GM12878 (cell line): ENCODE data around the gene PPP2R3B. TPM values are rescaled to one million over a fixed set of nuclear protein-coding genes. Genes with fewer than 3 reads are reported as not detected.

Source experiments
- ATAC-seq: fragments of 200-7000 bp; cut with Tn5 transposase; 3 replicates; pipeline ENCODE4 v1.9.1; 2020; ENCODE audit warnings: mild to moderate bottlenecking, moderate library complexity
- BruUV-seq: library from RNA; stranded (reverse); fragments of 400-500 nt; replicated peaks from 2 replicates; lab custom pipeline; 2021; lab: Mats Ljungman, UMichigan
- CTCF ChIA-PET: fragments of 300-600 bp; sonication (Branson Sonifier 250); formaldehyde crosslinking; extraction: SDS; loops from one replicate; lab custom pipeline; 2021; ENCODE audit warnings: inconsistent platforms; lab: Yijun Ruan, JAX
- POLR2A ChIA-PET: fragments of 350-600 bp; formaldehyde crosslinking; extraction: SDS; loops from one replicate; lab custom pipeline; 2021; ENCODE audit warnings: inconsistent platforms; lab: Charles Lee
- RAD21 ChIA-PET: fragments of 300-600 bp; sonication (Branson Sonifier 250); formaldehyde crosslinking; loops from one replicate; lab custom pipeline; 2023; ENCODE audit warnings: antibody characterized with exemption; ENCODE audit not compliant: unreplicated experiment; lab: Charles Lee
- SMC1A ChIA-PET: fragments of 300-600 bp; sonication (Branson Sonifier 250); formaldehyde crosslinking; loops from one replicate; lab custom pipeline; 2023; ENCODE audit not compliant: unreplicated experiment, uncharacterized antibody; lab: Charles Lee
- DNase-seq: peaks from one replicate; pipeline ENCODE4 v3.0.0-alpha.2; 2011; ENCODE audit warnings: low read depth, low spot score
- FAIRE-seq: peaks from 3 replicates; lab custom pipeline; 2011; peaks lifted over from hg19 to GRCh38; lab: Jason Lieb, UNC
- H2AFZ ChIP-seq: 2 replicates; pipeline ENCODE4 v1.6.0; 2011; ENCODE audit warnings: low read depth, low read length, control low read depth; ENCODE audit not compliant: control insufficient read depth
- H3K27ac ChIP-seq: 2 replicates; pipeline ENCODE4 v1.5.1; 2011; ENCODE audit warnings: control low read depth; ENCODE audit not compliant: control insufficient read depth, insufficient read depth
- H3K27me3 ChIP-seq, 2 experiments: replicated peaks in 1 of 2; 2 replicates each; pipeline versions ENCODE4 v1.6.0 to v1.6.1; 2011; ENCODE audit warnings: low read length in 1 of 2; ENCODE audit not compliant: control insufficient read depth in 2 of 2, insufficient read depth in 2 of 2
- H3K36me3 ChIP-seq, 2 experiments: 2 replicates each; pipeline ENCODE4 v1.5.1; 2011; ENCODE audit warnings: low read length in 1 of 2; ENCODE audit not compliant: control insufficient read depth in 2 of 2, insufficient read depth in 2 of 2
- H3K4me1 ChIP-seq: 2 replicates; pipeline ENCODE4 v1.6.1; 2011; ENCODE audit warnings: mild to moderate bottlenecking, low read length, moderate library complexity, mixed read lengths; ENCODE audit not compliant: control insufficient read depth, insufficient read depth
- H3K4me2 ChIP-seq: 2 replicates; pipeline ENCODE4 v1.6.0; 2011; ENCODE audit warnings: control low read depth; ENCODE audit not compliant: control insufficient read depth, insufficient read depth
- H3K4me3 ChIP-seq: fragments of 200-600 bp; sonication (generic); 2 replicates; pipeline ENCODE4 v1.5.1; 2016
- H3K79me2 ChIP-seq: 2 replicates; pipeline ENCODE4 v1.6.0; 2011; ENCODE audit warnings: low read length; ENCODE audit not compliant: control insufficient read depth, insufficient read depth
- H3K9ac ChIP-seq: 2 replicates; pipeline ENCODE4 v1.8.0; 2011; ENCODE audit warnings: low read length, control low read depth, mixed read lengths; ENCODE audit not compliant: control insufficient read depth, insufficient read depth
- H3K9me3 ChIP-seq: replicated peaks from 3 replicates; pipeline ENCODE4 v1.5.1; 2011; ENCODE audit warnings: mild to moderate bottlenecking, low read length; ENCODE audit not compliant: control insufficient read depth, insufficient read depth
- H4K20me1 ChIP-seq: 2 replicates; pipeline ENCODE4 v1.6.0; 2011; ENCODE audit not compliant: control insufficient read depth, insufficient read depth
- ATF3 ChIP-seq: IDR thresholded peaks from 2 replicates; pipeline ENCODE4 v1.6.1; 2011; ENCODE audit warnings: low read depth, mild to moderate bottlenecking, low read length, moderate library complexity, borderline replicate concordance; ENCODE audit errors: extremely low read depth
- BCLAF1 ChIP-seq: fragments of 450-650 bp; IDR thresholded peaks from 2 replicates; pipeline ENCODE4 v1.6.1; 2017; ENCODE audit warnings: antibody characterized with exemption, mild to moderate bottlenecking, moderate library complexity
- BHLHE40 ChIP-seq, 2 experiments: fragments of 450-650 bp in 1 of 2; IDR thresholded peaks; 2 replicates each; pipeline ENCODE4 v1.6.1; 2011 to 2017; ENCODE audit warnings: low read depth in 2 of 2, borderline replicate concordance in 1 of 2, improper control_type of control experiment in 1 of 2, low read length in 1 of 2, mild to moderate bottlenecking in 1 of 2
- CREB1 ChIP-seq: IDR thresholded peaks from 2 replicates; pipeline ENCODE4 v1.6.1; 2012; ENCODE audit warnings: low read depth, mild to moderate bottlenecking, inconsistent platforms
- CREM ChIP-seq: IDR thresholded peaks from 2 replicates; pipeline ENCODE4 v1.6.1; 2014; ENCODE audit warnings: antibody characterized with exemption, low read depth
- NFYA ChIP-seq: IDR thresholded peaks from 2 replicates; pipeline ENCODE4 v1.6.1; 2011; ENCODE audit warnings: low read depth, mild to moderate bottlenecking, low read length, improper control_type of control experiment, borderline replicate concordance
- POLR2AphosphoS2 ChIP-seq: IDR thresholded peaks from 2 replicates; pipeline ENCODE4 v1.6.1; 2011; ENCODE audit warnings: low read depth, mild to moderate bottlenecking, low read length, improper control_type of control experiment, moderate library complexity
- RB1 ChIP-seq: fragments of 450-650 bp; formaldehyde crosslinking; IDR thresholded peaks from 2 replicates; pipeline ENCODE4 v1.6.1; 2017; ENCODE audit warnings: mild to moderate bottlenecking, borderline replicate concordance
- RCOR1 ChIP-seq: conservative IDR thresholded peaks from 2 replicates; pipeline ENCODE4 v1.6.1; 2012; ENCODE audit warnings: low read depth, low read length, improper control_type of control experiment
- SP1 ChIP-seq: IDR thresholded peaks from one replicate; pipeline ENCODE4 v1.6.1; 2011; ENCODE audit warnings: low read depth, low read length
- SRF ChIP-seq, 2 experiments: IDR thresholded peaks; 2 replicates each; pipeline ENCODE4 v1.6.1; 2011; ENCODE audit warnings: low read depth in 2 of 2, low read length in 2 of 2, mild to moderate bottlenecking in 1 of 2, moderate library complexity in 1 of 2
- SUZ12 ChIP-seq: fragments of 200-600 bp; sonication (generic); IDR thresholded peaks from one replicate; pipeline ENCODE4 v1.6.1; 2018; ENCODE audit warnings: antibody characterized with exemption, mild to moderate bottlenecking; ENCODE audit not compliant: unreplicated experiment
- TAF1 ChIP-seq: IDR thresholded peaks from 2 replicates; pipeline ENCODE4 v1.6.1; 2011; ENCODE audit warnings: mild to moderate bottlenecking, low read depth, low read length, borderline replicate concordance
- TARDBP ChIP-seq: IDR thresholded peaks from 2 replicates; pipeline ENCODE4 v1.6.1; 2016; ENCODE audit warnings: borderline replicate concordance
- ZNF274 ChIP-seq: IDR thresholded peaks from one replicate; pipeline ENCODE4 v1.8.0; 2011; ENCODE audit not compliant: insufficient read length, insufficient read depth
- ZSCAN29 ChIP-seq: fragments of 450-650 bp; IDR thresholded peaks from 2 replicates; pipeline ENCODE4 v1.6.1; 2017; ENCODE audit warnings: mild to moderate bottlenecking, moderate library complexity
- WGBS: methylation state at CpG from one replicate; pipeline ENCODE4 v1.1.6; 2016; ENCODE audit warnings: low lambda C conversion rate; ENCODE audit not compliant: insufficient replicate concordance, insufficient coverage; ENCODE audit errors: missing lambda C conversion rate; 5-methylcytosine and 5-hydroxymethylcytosine counted together
- in situ Hi-C: fragments of 300-500 bp; cut with MboI; formaldehyde crosslinking; loops from 9 replicates; pipeline ENCODE4 v1.14.3; 2018; ENCODE audit warnings: mixed read lengths
- intact Hi-C: fragments of 100-400 bp; cut with micrococcal nuclease; formaldehyde crosslinking; loops from one replicate; pipeline ENCODE4 v1.14.2; 2022; ENCODE audit not compliant: unreplicated experiment
- polyA plus RNA-seq, 11 experiments: library from polyadenylated mRNA; depleted of rRNA in 4 of 11; unstranded in 6 of 11; stranded (reverse) in 5 of 11; fragments of >200 nt; fragmentation: Nextera tagmentation in 4 of 11; fragmentation: Illumina TruSeq in 1 of 11; extraction: Ambion mirVana in 4 of 11; extraction: Trizol in 1 of 11; gene quantifications; 1 replicate in 1 of 11; 2 replicates in 10 of 11; pipeline versions ENCODE4 v1.2.1 to v1.2.3, GENCODE V29; 2011 to 2016; ENCODE audit warnings: inconsistent platforms in 2 of 11, missing spikeins in 2 of 11, low read depth in 1 of 11
- total RNA-seq, 4 experiments: library from RNA; depleted of rRNA in 3 of 4; stranded (reverse); fragments of >200 nt in 3 of 4; fragmentation: Illumina TruSeq in 1 of 4; extraction: Trizol in 1 of 4; gene quantifications; 2 replicates each; pipeline versions ENCODE4 v1.2.1 to v1.2.3, GENCODE V29; 2013 to 2021
- TF ChIP-seq, protein P1 (sequence below): fragments of 450-650 bp; conservative IDR thresholded peaks from 2 replicates; pipeline ENCODE4 v1.6.1; 2017; ENCODE audit warnings: mild to moderate bottlenecking, moderate library complexity
- TF ChIP-seq, protein P2 (sequence below): IDR thresholded peaks from 2 replicates; pipeline ENCODE4 v1.6.1; 2012; ENCODE audit warnings: low read depth, low read length, improper control_type of control experiment

PPP2R3B gene
- total and polyA plus RNA-seq, 10 of the 15 experiments (the other 5 are each of a cell fraction or from before 2014, with no cell fraction given) = 0.11 to 34.3 (median 9.7) TPM; not detected in 1

- ATAC-seq = peak; percentile 84
- peak overlapping the region; percentile 83 for H3K4me3 ChIP-seq
- peak overlapping the region; percentile 89 for H3K9ac ChIP-seq
- intact Hi-C loops = loop anchor here (2.0 to 10.0 kb wide), 4 partner anchors 36 to 1134 kb away; partner anchors contain the start of genes ASMTL, PLCXD1 and PPP2R3B
- H3K9me3 ChIP-seq = no peaks in the 10 kb centered on the region
- peaks cover 14% of the 10 kb centered on the region for H3K79me2 ChIP-seq
- ChIA-PET CTCF (no interaction called here), POLR2A (no interaction called here), SMC1A (no interaction called here), RAD21 (no interaction called here)
- peaks cover 7% of the 10 kb centered on the region for H3K4me1 ChIP-seq
- no peaks in the 10 kb centered on the region for H3K27me3 ChIP-seq
- peak overlapping the region; percentile 33 for H2AFZ ChIP-seq
- BruUV-seq = no TSS peak
- FAIRE-seq = no peak
- peak overlapping the region; percentile 22; the same call in 1 of the 2 replicates for H3K4me2 ChIP-seq
- H3K27ac ChIP-seq = peak overlapping the region; percentile 93
- in situ Hi-C loops = no loop called here
- DNase-seq = peak; percentile 88
- H3K36me3 ChIP-seq = peaks cover 0 to 4% of the 10 kb centered on the region in 2 experiments; a peak in 2 of 4 replicates
- WGBS = under 1% methylated on average over 29 of the region's 61 CpGs
- no peaks in the 10 kb centered on the region for H4K20me1 ChIP-seq
- TF ChIP-seq, protein P1, sequence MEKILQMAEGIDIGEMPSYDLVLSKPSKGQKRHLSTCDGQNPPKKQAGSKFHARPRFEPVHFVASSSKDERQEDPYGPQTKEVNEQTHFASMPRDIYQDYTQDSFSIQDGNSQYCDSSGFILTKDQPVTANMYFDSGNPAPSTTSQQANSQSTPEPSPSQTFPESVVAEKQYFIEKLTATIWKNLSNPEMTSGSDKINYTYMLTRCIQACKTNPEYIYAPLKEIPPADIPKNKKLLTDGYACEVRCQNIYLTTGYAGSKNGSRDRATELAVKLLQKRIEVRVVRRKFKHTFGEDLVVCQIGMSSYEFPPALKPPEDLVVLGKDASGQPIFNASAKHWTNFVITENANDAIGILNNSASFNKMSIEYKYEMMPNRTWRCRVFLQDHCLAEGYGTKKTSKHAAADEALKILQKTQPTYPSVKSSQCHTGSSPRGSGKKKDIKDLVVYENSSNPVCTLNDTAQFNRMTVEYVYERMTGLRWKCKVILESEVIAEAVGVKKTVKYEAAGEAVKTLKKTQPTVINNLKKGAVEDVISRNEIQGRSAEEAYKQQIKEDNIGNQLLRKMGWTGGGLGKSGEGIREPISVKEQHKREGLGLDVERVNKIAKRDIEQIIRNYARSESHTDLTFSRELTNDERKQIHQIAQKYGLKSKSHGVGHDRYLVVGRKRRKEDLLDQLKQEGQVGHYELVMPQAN = peak; percentile 89
- TF ChIP-seq NFYA (no peak), RB1 (peak; percentile 59; the same call in 1 of the 2 replicates), ZNF274 (no peak), SUZ12 (no peak), ATF3 (no peak), POLR2AphosphoS2 (no peak), CREM (peak; percentile 82), ZSCAN29 (peak; percentile 70; the same call in 1 of the 2 replicates), BCLAF1 (peak; percentile 64; the same call in 1 of the 2 replicates), BHLHE40 (IDR thresholded peaks at IDR 0.05; ENCODE audit: borderline replicate concordance in 1 of 2, low read depth in 2 of 2, low read length in 1 of 2) (no peak), SP1 (peak; percentile 96), RCOR1 (no peak), CREB1 (peak; percentile 78), TARDBP (no peak), TAF1 (peak; percentile 83), SRF (IDR thresholded peaks at IDR 0.05; ENCODE audit: low read depth in 2 of 2, low read length in 2 of 2) (no peak)
- TF ChIP-seq, protein P2, sequence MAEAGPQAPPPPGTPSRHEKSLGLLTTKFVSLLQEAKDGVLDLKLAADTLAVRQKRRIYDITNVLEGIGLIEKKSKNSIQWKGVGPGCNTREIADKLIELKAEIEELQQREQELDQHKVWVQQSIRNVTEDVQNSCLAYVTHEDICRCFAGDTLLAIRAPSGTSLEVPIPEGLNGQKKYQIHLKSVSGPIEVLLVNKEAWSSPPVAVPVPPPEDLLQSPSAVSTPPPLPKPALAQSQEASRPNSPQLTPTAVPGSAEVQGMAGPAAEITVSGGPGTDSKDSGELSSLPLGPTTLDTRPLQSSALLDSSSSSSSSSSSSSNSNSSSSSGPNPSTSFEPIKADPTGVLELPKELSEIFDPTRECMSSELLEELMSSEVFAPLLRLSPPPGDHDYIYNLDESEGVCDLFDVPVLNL = no peak
These were observed 68.5 kb downstream of the PPP2R3B start for GRCh38 chrX:318068-318738.
